ENCODE measurements around the gene SMYD3. TPM values are rescaled to one million over a fixed set of nuclear protein-coding genes. Genes with fewer than 3 reads are reported as not detected.

The SMYD3 gene
- total and polyA plus RNA-seq, 10 of the 15 experiments (the other 5 are each of a cell fraction or from before 2014, with no cell fraction given), result 18.3 to 54.0 (median 24.8) TPM

- Histone ChIP-seq H3K27ac (ENCODE audit: control insufficient read depth, insufficient read depth) (no peak overlapping the region), H3K4me1 (ENCODE audit: control insufficient read depth, insufficient read depth, low read length) (peaks cover 4% of the 10 kb centered on the region; the same call in 1 of the 2 replicates), H3K36me3 (ENCODE audit: control insufficient read depth in 2 of 2, insufficient read depth in 2 of 2, low read length in 1 of 2) (no peaks in the 10 kb centered on the region), H2AFZ (ENCODE audit: control insufficient read depth, low read depth, low read length) (no peak overlapping the region), H3K9me3 (replicated peaks; ENCODE audit: control insufficient read depth, insufficient read depth, low read length) (no peaks in the 10 kb centered on the region), H4K20me1 (ENCODE audit: control insufficient read depth, insufficient read depth) (no peaks in the 10 kb centered on the region), H3K27me3 (replicated peaks in 1 of 2; ENCODE audit: control insufficient read depth in 2 of 2, insufficient read depth in 2 of 2, low read length in 1 of 2) (no peaks in the 10 kb centered on the region), H3K9ac (ENCODE audit: control insufficient read depth, insufficient read depth, low read length) (no peak overlapping the region), H3K79me2 (ENCODE audit: control insufficient read depth, insufficient read depth, low read length) (no peaks in the 10 kb centered on the region), H3K4me2 (ENCODE audit: control insufficient read depth, insufficient read depth) (no peak overlapping the region), H3K4me3 (no peak overlapping the region)
- ATAC-seq (no peak), FAIRE-seq (no peak), DNase-seq (ENCODE audit: low read depth, low spot score) (no peak)
- POLR2A ChIA-PET, result interaction anchor here (0.6 kb wide), 1 partner anchor 965 kb away, joined by 4 read pairs; no protein-coding TSS in a partner anchor
- intact Hi-C loops (cut with micrococcal nuclease; ENCODE audit: unreplicated experiment) (loop anchor here (2.0 to 10.0 kb wide), 7 partner anchors 48 to 924 kb away; no protein-coding TSS in a partner anchor), in situ Hi-C loops (cut with MboI) (loop anchor here (5.0 to 10.0 kb wide), 2 partner anchors 849 to 926 kb away; partner anchors contain the start of gene KIF26B)
- RAD21 ChIA-PET (ENCODE audit: unreplicated experiment), result interaction anchor here (0.9 to 4.5 kb wide), 3 partner anchors 112 to 848 kb away, joined by 3 to 19 read pairs (median 14); no protein-coding TSS in a partner anchor
- 85% methylated on average over 9 of the region's 9 CpGs for WGBS (ENCODE audit: insufficient coverage, insufficient replicate concordance, low lambda C conversion rate, missing lambda C conversion rate)
- BruUV-seq (replicated peaks), result no TSS peak
- no peak for TF ChIP-seq SKIL (IDR thresholded peaks at IDR 0.05; ENCODE audit: low read depth, poor library complexity, severe bottlenecking)
- SMC1A ChIA-PET (ENCODE audit: uncharacterized antibody, unreplicated experiment), result interaction anchor here (0.5 to 3.0 kb wide), 11 partner anchors 10 to 848 kb away, joined by 3 to 30 read pairs (median 4); no protein-coding TSS in a partner anchor
- CTCF ChIA-PET, result interaction anchor here (0.5 to 4.8 kb wide), 8 partner anchors 10 to 848 kb away, joined by 3 to 48 read pairs (median 4); no protein-coding TSS in a partner anchor
Measured at GRCh38 chr1:246001142-246001836, 505.8 kb downstream of the SMYD3 start.

DNA sequence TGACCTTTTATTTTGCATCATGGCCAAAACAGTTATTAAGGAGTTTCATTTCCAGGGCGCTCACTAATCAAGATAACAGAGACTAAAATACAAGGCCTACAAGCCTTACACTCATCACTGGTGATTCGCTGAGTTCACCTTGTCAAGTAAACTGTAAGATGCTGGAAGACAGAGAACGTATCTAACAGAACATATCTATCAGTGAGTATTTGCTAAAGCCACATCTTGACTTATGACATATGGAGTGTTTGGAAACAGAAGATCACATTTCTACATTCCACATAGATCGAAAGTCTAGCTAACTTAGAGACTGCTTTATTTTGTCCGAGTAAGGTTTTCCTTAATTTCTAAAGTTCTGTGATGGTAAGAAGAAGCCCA lies 506.5 kb downstream of the SMYD3 start:
- CTCF ChIA-PET, result interaction anchor here (1.2 to 4.8 kb wide), 7 partner anchors 17 to 848 kb away, joined by 3 to 48 read pairs (median 5); no protein-coding TSS in a partner anchor
- no peaks in the 10 kb centered on the region for H3K27me3 ChIP-seq (replicated peaks in 1 of 2; ENCODE audit: control insufficient read depth in 2 of 2, insufficient read depth in 2 of 2, low read length in 1 of 2)
- no peak for ATAC-seq
- H3K36me3 ChIP-seq (ENCODE audit: control insufficient read depth in 2 of 2, insufficient read depth in 2 of 2, low read length in 1 of 2), result no peaks in the 10 kb centered on the region
- RAD21 ChIA-PET (ENCODE audit: unreplicated experiment), result interaction anchor here (1.6 to 4.5 kb wide), 5 partner anchors 11 to 848 kb away, joined by 6 to 19 read pairs (median 13); no protein-coding TSS in a partner anchor
- intact Hi-C loops (cut with micrococcal nuclease; ENCODE audit: unreplicated experiment), result loop anchor here (2.0 to 10.0 kb wide), 7 partner anchors 48 to 923 kb away; no protein-coding TSS in a partner anchor
- SMC1A ChIA-PET (ENCODE audit: uncharacterized antibody, unreplicated experiment), result interaction anchor here (0.6 to 3.0 kb wide), 14 partner anchors 10 to 966 kb away, joined by 3 to 30 read pairs (median 5); no protein-coding TSS in a partner anchor
- POLR2A ChIA-PET, result no interaction called here
- no peak for DNase-seq (ENCODE audit: low read depth, low spot score)
- no peak overlapping the region for H2AFZ ChIP-seq (ENCODE audit: control insufficient read depth, low read depth, low read length)
- BruUV-seq (replicated peaks), result no TSS peak
- H3K4me2 ChIP-seq (ENCODE audit: control insufficient read depth, insufficient read depth), result no peak overlapping the region
- no peak overlapping the region for H3K4me3 ChIP-seq
- no peaks in the 10 kb centered on the region for H4K20me1 ChIP-seq (ENCODE audit: control insufficient read depth, insufficient read depth)
- H3K9ac ChIP-seq (ENCODE audit: control insufficient read depth, insufficient read depth, low read length), result no peak overlapping the region
- no peaks in the 10 kb centered on the region for H3K9me3 ChIP-seq (replicated peaks; ENCODE audit: control insufficient read depth, insufficient read depth, low read length)
- no peaks in the 10 kb centered on the region for H3K79me2 ChIP-seq (ENCODE audit: control insufficient read depth, insufficient read depth, low read length)
- WGBS (ENCODE audit: insufficient coverage, insufficient replicate concordance, low lambda C conversion rate, missing lambda C conversion rate), result 96% methylated on average over 5 of the region's 5 CpGs
- FAIRE-seq, result no peak
- H3K27ac ChIP-seq (ENCODE audit: control insufficient read depth, insufficient read depth), result no peak overlapping the region
- peaks cover 4% of the 10 kb centered on the region; the same call in 1 of the 2 replicates for H3K4me1 ChIP-seq (ENCODE audit: control insufficient read depth, insufficient read depth, low read length)
- in situ Hi-C loops (cut with MboI), result loop anchor here (5.0 to 10.0 kb wide), 2 partner anchors 848 to 926 kb away; partner anchors contain the start of gene KIF26B
- TF ChIP-seq RCOR1 (conservative IDR thresholded peaks at IDR 0.05; ENCODE audit: low read depth, low read length), result no peak
- TF ChIP-seq TARDBP (IDR thresholded peaks at IDR 0.05; ENCODE audit: borderline replicate concordance), result no peak
- TF ChIP-seq POLR2A (IDR thresholded peaks at IDR 0.05; ENCODE audit: low read depth, low read length), result no peak
- TF ChIP-seq, protein P1, sequence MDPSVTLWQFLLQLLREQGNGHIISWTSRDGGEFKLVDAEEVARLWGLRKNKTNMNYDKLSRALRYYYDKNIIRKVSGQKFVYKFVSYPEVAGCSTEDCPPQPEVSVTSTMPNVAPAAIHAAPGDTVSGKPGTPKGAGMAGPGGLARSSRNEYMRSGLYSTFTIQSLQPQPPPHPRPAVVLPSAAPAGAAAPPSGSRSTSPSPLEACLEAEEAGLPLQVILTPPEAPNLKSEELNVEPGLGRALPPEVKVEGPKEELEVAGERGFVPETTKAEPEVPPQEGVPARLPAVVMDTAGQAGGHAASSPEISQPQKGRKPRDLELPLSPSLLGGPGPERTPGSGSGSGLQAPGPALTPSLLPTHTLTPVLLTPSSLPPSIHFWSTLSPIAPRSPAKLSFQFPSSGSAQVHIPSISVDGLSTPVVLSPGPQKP (IDR thresholded peaks at IDR 0.05; ENCODE audit: low read depth, low read length), result no peak
- no peak for TF ChIP-seq ZBTB4 (CRISPR knock-in tag; IDR thresholded peaks at IDR 0.05)
